ENCODE measurements around the gene ART5.
"Not testable (repeated sequence)": the region's sequence is repeated elsewhere in the genome, so short reads cannot be mapped to it uniquely, and the experiment has no call there.

Gene ART5

DNA sequence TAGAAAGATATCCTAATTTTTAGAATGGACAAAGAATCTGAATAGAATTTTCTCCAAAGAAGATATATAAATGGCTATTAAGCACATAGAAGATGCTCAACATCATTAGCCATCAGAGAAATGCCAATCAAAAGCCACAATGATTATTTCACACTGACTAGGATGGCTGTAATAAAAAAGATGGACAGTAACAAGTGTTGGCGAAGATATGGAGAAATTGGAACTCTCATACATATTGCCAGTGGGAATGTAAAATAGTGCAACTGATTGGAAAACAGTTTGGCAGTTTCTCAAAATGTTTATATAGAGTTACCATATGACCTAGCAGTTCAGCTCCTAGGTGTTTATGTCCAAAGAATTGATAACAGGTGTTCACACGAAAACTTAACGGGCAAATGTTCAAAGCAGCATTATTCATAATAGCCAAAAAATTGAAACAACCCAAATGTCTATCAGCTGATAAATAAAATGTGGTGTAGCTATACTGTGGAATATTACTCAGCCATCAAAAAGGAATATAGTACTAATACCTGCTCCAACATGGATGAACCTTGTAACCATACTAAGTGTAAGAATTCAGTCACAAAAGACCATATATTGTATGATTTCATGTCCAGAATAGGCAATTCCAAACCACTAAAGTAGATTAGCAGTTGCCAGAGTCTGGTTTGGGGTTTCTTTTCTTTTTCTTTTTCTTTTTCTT is 29.7 kb downstream of the ART5 start:
- H3K4me3 ChIP-seq (ENCODE audit: low read depth, low read length), result no peak overlapping the region
- no peak for DNase-seq (ENCODE audit: low read depth)
- no peak for TF ChIP-seq CTCF (IDR thresholded peaks at IDR 0.05; ENCODE audit: control insufficient read depth, extremely low read depth, insufficient read depth)

GRCh38 chr11:3610846-3611245 is 30.9 kb downstream of the ART5 start:
- H3K4me3 ChIP-seq (ENCODE audit: low read depth, low read length), result no peak overlapping the region
- no peak for TF ChIP-seq CTCF (IDR thresholded peaks at IDR 0.05; ENCODE audit: control insufficient read depth, extremely low read depth, insufficient read depth)
- DNase-seq (ENCODE audit: low read depth), result no peak

- DNase-seq (ENCODE audit: low read depth), result no peak
- no peak overlapping the region for H3K4me3 ChIP-seq (ENCODE audit: low read depth, low read length)
- peak; percentile 82 for TF ChIP-seq CTCF (IDR thresholded peaks at IDR 0.05; ENCODE audit: control insufficient read depth, extremely low read depth, insufficient read depth)
These were observed 32.2 kb downstream of the ART5 start for GRCh38 chr11:3609416-3610265.

- DNase-seq (ENCODE audit: low read depth), result peak; percentile 85
- TF ChIP-seq CTCF (IDR thresholded peaks at IDR 0.05; ENCODE audit: control insufficient read depth, extremely low read depth, insufficient read depth), result no peak
These were observed 36.0 kb downstream of the ART5 start for GRCh38 chr11:3605771-3606203.

DNA sequence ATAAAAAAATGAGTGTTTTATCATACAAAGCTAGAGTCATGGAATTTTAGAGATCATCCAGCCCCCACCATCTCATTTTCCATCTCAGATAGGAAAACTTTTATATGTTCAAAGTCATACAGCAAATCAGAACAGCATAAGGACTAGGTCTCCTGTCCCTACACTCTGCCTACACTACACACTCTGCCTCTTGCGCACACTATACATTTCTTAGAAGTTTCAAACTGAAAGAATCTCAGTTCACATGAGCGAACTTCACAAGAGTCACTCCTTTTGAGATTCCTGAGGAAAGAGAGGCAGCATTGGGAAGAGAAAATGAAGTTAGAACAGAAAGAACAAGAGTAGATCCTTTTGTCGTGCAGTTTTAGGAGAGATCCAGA is 36.5 kb downstream of the ART5 start:
- H3K4me3 ChIP-seq (ENCODE audit: low read depth, low read length), result no peak overlapping the region
- no peak for DNase-seq (ENCODE audit: low read depth)
- no peak for TF ChIP-seq CTCF (IDR thresholded peaks at IDR 0.05; ENCODE audit: control insufficient read depth, extremely low read depth, insufficient read depth)

More at GRCh38 chr11:3605771-3606203, 36.0 kb downstream of the ART5 start:
- no peak overlapping the region for H3K4me3 ChIP-seq (ENCODE audit: low read depth, low read length)

DNA sequence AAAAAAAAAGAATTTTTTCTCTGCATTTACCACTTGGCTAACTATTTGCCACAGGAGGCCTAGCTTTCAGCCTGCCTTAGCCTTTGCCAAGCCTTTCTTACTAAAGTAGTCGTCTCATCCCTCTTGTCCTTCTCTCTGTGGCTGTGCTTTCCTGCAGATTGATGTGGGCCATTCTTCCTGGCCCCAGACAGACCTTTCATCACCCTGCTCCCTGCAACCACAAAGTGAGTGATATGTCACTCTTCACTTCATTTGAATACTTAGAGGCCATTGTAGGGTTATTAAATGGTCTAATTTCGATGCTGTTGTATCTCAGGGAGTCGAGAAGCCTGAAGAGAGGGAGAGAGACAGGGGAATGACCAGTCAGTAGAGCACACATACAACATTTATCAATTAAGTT is 37.6 kb downstream of the ART5 start:
- TF ChIP-seq CTCF (IDR thresholded peaks at IDR 0.05; ENCODE audit: control insufficient read depth, extremely low read depth, insufficient read depth), result no peak
- no peak for DNase-seq (ENCODE audit: low read depth)
- no peak overlapping the region for H3K4me3 ChIP-seq (ENCODE audit: low read depth, low read length)

- not testable (repeated sequence) for H3K4me3 ChIP-seq (ENCODE audit: low read depth, low read length); DNase-seq (ENCODE audit: low read depth)
These were observed 41.6 kb downstream of the ART5 start for GRCh38 chr11:3600201-3600600.

DNA sequence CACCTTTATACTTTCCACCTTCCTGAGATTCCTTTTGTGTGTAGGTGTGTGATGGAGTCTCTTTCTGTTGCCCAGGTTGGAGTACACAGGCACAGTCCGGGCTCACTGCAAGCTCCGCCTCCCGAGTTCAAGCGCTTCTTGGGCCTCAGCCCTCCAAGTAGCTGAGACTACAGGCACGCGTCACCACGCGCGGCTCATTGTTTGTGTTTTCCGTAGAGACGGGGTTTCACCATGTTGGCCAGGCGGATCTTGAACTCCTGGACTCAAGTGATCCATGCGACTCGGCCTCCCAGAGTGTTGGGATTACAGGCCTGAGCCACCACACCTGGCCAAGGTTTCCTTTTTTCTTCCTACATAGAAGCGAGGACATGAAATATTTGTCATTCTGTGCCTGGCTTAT is 44.0 kb downstream of the ART5 start:
- DNase-seq (ENCODE audit: low read depth); H3K4me3 ChIP-seq (ENCODE audit: low read depth, low read length): not testable (repeated sequence)

DNA sequence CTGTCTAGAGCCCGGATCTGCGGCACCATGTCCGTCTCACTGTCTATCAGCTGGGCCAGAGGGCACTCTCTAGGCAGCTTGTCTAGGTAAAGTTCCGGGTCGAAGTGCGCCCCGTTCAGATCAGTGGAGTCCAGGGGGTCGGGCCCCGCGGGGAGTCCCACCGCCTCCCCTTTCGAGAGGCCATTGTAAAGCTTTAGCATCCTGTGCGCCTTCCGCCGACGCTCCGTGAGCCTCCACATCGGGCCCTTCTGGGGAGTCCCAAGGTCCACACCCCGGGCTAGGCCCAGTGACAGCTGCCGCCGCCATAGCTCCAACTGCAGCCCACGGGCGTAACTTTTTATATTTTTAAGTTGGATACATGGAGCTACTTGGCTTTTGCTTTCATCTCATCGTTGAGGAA is 50.5 kb downstream of the ART5 start:
- not testable (repeated sequence) for DNase-seq (ENCODE audit: low read depth); H3K4me3 ChIP-seq (ENCODE audit: low read depth, low read length)

GRCh38 chr11:3590193-3590592 is 51.6 kb downstream of the ART5 start:
- DNase-seq (ENCODE audit: low read depth); H3K4me3 ChIP-seq (ENCODE audit: low read depth, low read length): not testable (repeated sequence)

DNA sequence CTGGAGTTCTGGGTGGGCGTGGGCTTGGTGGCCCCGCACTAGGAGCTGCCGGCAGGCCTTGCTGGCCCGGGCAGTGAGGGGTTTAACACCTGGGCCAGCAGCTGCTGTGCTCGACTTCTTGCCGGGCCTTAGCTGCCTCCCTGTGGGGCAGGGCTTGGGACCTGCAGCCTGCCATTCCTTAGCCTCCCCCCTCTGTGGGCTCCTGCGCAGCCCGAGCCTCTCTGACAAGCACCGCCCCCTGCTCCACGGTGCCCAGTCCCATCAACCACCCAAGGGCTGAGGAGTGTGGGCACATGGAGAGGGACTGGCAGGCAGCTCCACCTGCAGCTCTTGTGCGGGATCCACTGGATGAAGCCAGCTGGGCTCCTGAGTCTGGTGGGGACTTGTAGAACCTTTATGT is 53.0 kb downstream of the ART5 start:
- DNase-seq (ENCODE audit: low read depth); H3K4me3 ChIP-seq (ENCODE audit: low read depth, low read length): not testable (repeated sequence)

Measured in LNCaP clone FGC (cell line).